Measurements from ENCODE around the gene SAAL1.

SAAL1 gene

GRCh38 chr11:18081551-18081950 lies 24.3 kb downstream of the SAAL1 start:
- no peak for DNase-seq

- no peak for DNase-seq
These were observed 25.4 kb downstream of the SAAL1 start for GRCh38 chr11:18080451-18080850.

GRCh38 chr11:18078909-18079308 lies 27.0 kb downstream of the SAAL1 start:
- DNase-seq = no peak

GRCh38 chr11:18075444-18075843 lies 30.4 kb downstream of the SAAL1 start:
- no peak for DNase-seq

- no peak for DNase-seq
These were observed 34.7 kb downstream of the SAAL1 start for GRCh38 chr11:18071098-18071705.

GRCh38 chr11:18067372-18067771 lies 38.5 kb downstream of the SAAL1 start:
- DNase-seq = no peak

GRCh38 chr11:18066626-18067025 lies 39.3 kb downstream of the SAAL1 start:
- no peak for DNase-seq

GRCh38 chr11:18065572-18065971 lies 40.3 kb downstream of the SAAL1 start:
- DNase-seq = no peak

- peak; percentile 15 for DNase-seq
These were observed 41.3 kb downstream of the SAAL1 start for GRCh38 chr11:18064450-18065054.

GRCh38 chr11:18063862-18064434 lies 41.9 kb downstream of the SAAL1 start:
- DNase-seq = no peak

- DNase-seq = no peak
These were observed 42.8 kb downstream of the SAAL1 start for GRCh38 chr11:18063125-18063524.

GRCh38 chr11:18061351-18061750 lies 44.5 kb downstream of the SAAL1 start:
- DNase-seq = no peak

- no peak for DNase-seq
These were observed 49.2 kb downstream of the SAAL1 start for GRCh38 chr11:18056561-18057181.

- no peak for DNase-seq
These were observed 51.3 kb downstream of the SAAL1 start for GRCh38 chr11:18054511-18055103.

- DNase-seq = no peak
These were observed 55.0 kb downstream of the SAAL1 start for GRCh38 chr11:18050848-18051247.

- DNase-seq = peak; percentile 2
These were observed 59.6 kb downstream of the SAAL1 start, which contains the start of gene TPH1 for GRCh38 chr11:18046116-18046777. Gene TPH1, minus strand, starts transcription at chr11:18046269. Its CDS starts 5,507 bp downstream, at chr11:18040762.

GRCh38 chr11:18036456-18036855 lies 69.4 kb downstream of the SAAL1 start:
- no peak for DNase-seq

All from kidney glomerular epithelial cell (primary cell).